Measurements from ENCODE around the gene MATR3.

DNA sequence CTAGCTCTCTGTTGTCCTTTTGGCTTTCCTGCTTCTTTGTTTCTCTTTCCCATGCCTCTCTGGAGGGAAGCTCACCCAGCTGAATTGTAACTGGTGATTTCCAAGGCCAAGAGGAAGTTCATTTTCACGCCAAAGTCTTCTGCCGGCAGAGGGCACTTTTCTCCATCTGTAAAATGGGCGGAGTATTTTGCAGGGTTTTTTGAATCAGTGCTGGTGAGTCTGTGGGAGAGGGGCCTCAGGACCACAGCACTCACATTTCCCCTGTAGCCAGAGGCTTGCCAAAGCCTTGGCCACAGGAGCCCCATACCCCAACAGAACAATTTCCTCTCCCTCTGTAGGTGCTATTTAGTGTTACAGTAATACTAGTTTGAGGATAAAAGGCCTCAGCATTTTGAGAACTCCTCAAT, 42.3 kb upstream of the MATR3 start:
- TF ChIP-seq GATA2 (IDR thresholded peaks at IDR 0.05; ENCODE audit: low read depth, low read length) (no peak), GATA3 (IDR thresholded peaks at IDR 0.05; ENCODE audit: low read depth, low read length) (no peak)
